ENCODE data around the gene COTL1. TPM values are rescaled to one million over a fixed set of nuclear protein-coding genes. Genes with fewer than 3 reads are reported as not detected.

COTL1 gene
- total and polyA plus RNA-seq, 11 donors = 5.2 to 120 (median 11.0) TPM

- TF ChIP-seq POLR2A (IDR thresholded peaks at IDR 0.05) = no peak
- TF ChIP-seq CTCF (IDR thresholded peaks at IDR 0.05) = no peak
- WGBS, 4 donors = 82 to 90% (median 86%) methylated on average over 7 of the region's 7 CpGs
- intact Hi-C loops (cut with DNase I) = no loop called here
- Histone ChIP-seq H3K4me1 (peaks cover 0 to 21% (median 0%) of the 10 kb centered on the region in 12 donors), H3K27me3 (no peaks in the 10 kb centered on the region), H3K36me3 (peaks cover 0 to 16% (median 0%) of the 10 kb centered on the region in 9 donors), H3K27ac (no peak overlapping the region), H3K4me3 (no peak overlapping the region), H3K9me3 (peaks cover 0 to under 1% (median 0%) of the 10 kb centered on the region in 12 donors)
- DNase-seq (no peak), ATAC-seq (no peak)
Measured at GRCh38 chr16:84575914-84576313, 42.0 kb downstream of the COTL1 start.

- Histone ChIP-seq H3K27me3 (no peaks in the 10 kb centered on the region), H3K27ac (no peak overlapping the region), H3K9me3 (peaks cover 0 to 18% (median 6%) of the 10 kb centered on the region in 12 donors), H3K4me1 (peaks cover 0 to 30% (median 0%) of the 10 kb centered on the region in 12 donors), H3K4me3 (no peak overlapping the region), H3K36me3 (peaks cover 0 to 4% (median 0%) of the 10 kb centered on the region in 9 donors)
- 79 to 85% (median 82%) methylated on average over 10 to 12 of the region's 12 CpGs for WGBS, 4 donors
- TF ChIP-seq CTCF (IDR thresholded peaks at IDR 0.05) (no peak), POLR2A (IDR thresholded peaks at IDR 0.05) (no peak)
- DNase-seq (no peak), ATAC-seq (no peak)
- intact Hi-C loops (cut with DNase I) = no loop called here
Measured at GRCh38 chr16:84574191-84574590, 43.7 kb downstream of the COTL1 start.

GRCh38 chr16:84572096-84572495, 45.8 kb downstream of the COTL1 start:
- TF ChIP-seq POLR2A (IDR thresholded peaks at IDR 0.05) = no peak
- TF ChIP-seq CTCF (IDR thresholded peaks at IDR 0.05) = no peak
- H3K27ac ChIP-seq = no peak overlapping the region
- H3K36me3 ChIP-seq = peaks cover 0 to 10% (median 0%) of the 10 kb centered on the region in 9 donors
- DNase-seq (no peak), ATAC-seq (no peak)
- intact Hi-C loops (cut with DNase I) = no loop called here
- 81 to 83% (median 82%) methylated on average over 5 of the region's 5 CpGs for WGBS, 4 donors
- H3K9me3 ChIP-seq = peaks cover 0 to 18% (median 6%) of the 10 kb centered on the region in 12 donors
- no peak overlapping the region for H3K4me3 ChIP-seq
- peaks cover 0 to 36% (median 0%) of the 10 kb centered on the region in 12 donors for H3K4me1 ChIP-seq
- H3K27me3 ChIP-seq = no peaks in the 10 kb centered on the region

DNA sequence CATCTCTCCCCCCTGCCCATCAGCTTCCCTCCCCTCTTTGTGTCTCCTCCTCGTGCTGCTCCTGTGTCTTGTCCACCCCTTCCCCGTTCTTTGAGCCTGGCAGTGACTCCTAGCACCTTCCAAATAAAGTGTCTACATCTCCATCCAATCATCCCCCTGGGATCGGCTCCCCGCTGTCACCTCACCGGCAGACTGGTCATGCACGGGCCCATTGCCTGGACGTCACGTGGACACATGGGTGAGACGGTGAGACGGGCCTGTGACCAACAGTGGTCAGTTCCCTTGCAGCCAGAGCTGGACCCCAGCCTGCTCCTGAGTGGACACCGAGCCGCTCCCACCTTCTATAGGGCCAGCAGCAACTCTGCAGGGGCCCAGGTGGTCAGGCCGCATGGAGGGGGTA, 46.4 kb downstream of the COTL1 start:
- ATAC-seq (no peak), DNase-seq (no peak)
- H3K36me3 ChIP-seq = peaks cover 0 to 15% (median 0%) of the 10 kb centered on the region in 9 donors
- TF ChIP-seq POLR2A (IDR thresholded peaks at IDR 0.05) = no peak
- H3K9me3 ChIP-seq = peaks cover 0 to 18% (median 6%) of the 10 kb centered on the region in 12 donors
- intact Hi-C loops (cut with DNase I) = no loop called here
- H3K27ac ChIP-seq = no peak overlapping the region
- no peaks in the 10 kb centered on the region for H3K27me3 ChIP-seq
- WGBS, 4 donors = 93 to 97% (median 96%) methylated on average over 13 of the region's 13 CpGs
- H3K4me1 ChIP-seq = peaks cover 0 to 30% (median 0%) of the 10 kb centered on the region in 12 donors
- no peak overlapping the region for H3K4me3 ChIP-seq

All from heart left ventricle (tissue), 16 donors.